Measurements from ENCODE around the gene CDKN2AIPNL. TPM values are rescaled to one million over a fixed set of nuclear protein-coding genes. Genes with fewer than 3 reads are reported as not detected.

CDKN2AIPNL gene
- total RNA-seq, 2 experiments from 2014 or later: 12.8 to 15.5 TPM

- no peak overlapping the region for H3K27ac Mint-ChIP-seq
- no peak overlapping the region for H3K4me3 ChIP-seq (ENCODE audit: low read length)
- no peak overlapping the region for H3K27ac ChIP-seq (ENCODE audit: low read depth in 1 of 2, low read length in 2 of 2)
- no peaks in the 10 kb centered on the region for H3K27me3 Mint-ChIP-seq
- H3K27me3 ChIP-seq (ENCODE audit: control insufficient read depth in 1 of 2, insufficient read depth in 2 of 2, low read length in 2 of 2): no peaks in the 10 kb centered on the region
- ChIA-PET POLR2A (interaction anchor here (0.7 to 1.8 kb wide), 2 partner anchors 47 to 242 kb away, joined by 3 to 4 read pairs; no protein-coding TSS in a partner anchor), CTCF (no interaction called here)
- no peak for TF ChIP-seq CTCF (IDR thresholded peaks at IDR 0.05)
- H3K9me3 ChIP-seq (ENCODE audit: control insufficient read depth in 1 of 2, insufficient read depth in 1 of 2, low read length in 2 of 2): no peaks in the 10 kb centered on the region
- no peaks in the 10 kb centered on the region for H3K4me1 Mint-ChIP-seq (ENCODE audit: low read depth)
- ATAC-seq (ENCODE audit: poor library complexity) (no peak), DNase-seq (no peak)
- intact Hi-C loops (cut with DNase I, micrococcal nuclease): loop anchor here in 1 of 2 experiments (10.0 kb wide), 2 partner anchors 114 to 194 kb away; partner anchors contain the start of gene PPP2CA
- no peak overlapping the region for H3K4me3 Mint-ChIP-seq
- H3K4me1 ChIP-seq (ENCODE audit: insufficient read depth, low read length): no peaks in the 10 kb centered on the region
- H3K36me3 Mint-ChIP-seq (ENCODE audit: low read depth): no peaks in the 10 kb centered on the region
- H3K36me3 ChIP-seq (ENCODE audit: insufficient read depth, low read length): no peaks in the 10 kb centered on the region
- H3K9me3 Mint-ChIP-seq: no peaks in the 10 kb centered on the region
These were observed 7.3 kb upstream of the CDKN2AIPNL start for GRCh38 chr5:134418958-134419357.

GRCh38 chr5:134417707-134418106, 6.0 kb upstream of the CDKN2AIPNL start:
- Histone ChIP-seq H3K27ac (ENCODE audit: low read depth in 1 of 2, low read length in 2 of 2) (no peak overlapping the region), H3K4me3 (ENCODE audit: low read length) (no peak overlapping the region), H3K36me3 (ENCODE audit: insufficient read depth, low read length) (no peaks in the 10 kb centered on the region), H3K4me1 (ENCODE audit: insufficient read depth, low read length) (peaks cover under 1% of the 10 kb centered on the region), H3K27me3 (ENCODE audit: control insufficient read depth in 1 of 2, insufficient read depth in 2 of 2, low read length in 2 of 2) (no peaks in the 10 kb centered on the region), H3K9me3 (ENCODE audit: control insufficient read depth in 1 of 2, insufficient read depth in 1 of 2, low read length in 2 of 2) (no peaks in the 10 kb centered on the region)
- Mint-ChIP-seq H3K4me3 (no peak overlapping the region), H3K36me3 (ENCODE audit: low read depth) (no peaks in the 10 kb centered on the region), H3K9me3 (no peaks in the 10 kb centered on the region), H3K27ac (no peak overlapping the region), H3K4me1 (ENCODE audit: low read depth) (peaks cover 6% of the 10 kb centered on the region), H3K27me3 (no peaks in the 10 kb centered on the region)
- POLR2A ChIA-PET: interaction anchor here (1.0 kb wide), 1 partner anchor 107 kb away, joined by 4 read pairs; the partner anchor contains the start of gene JADE2
- intact Hi-C loops (cut with DNase I, micrococcal nuclease): loop anchor here in 1 of 2 experiments (10.0 kb wide), 2 partner anchors 113 to 193 kb away; partner anchors contain the start of gene PPP2CA
- no peak for TF ChIP-seq CTCF (IDR thresholded peaks at IDR 0.05)
- no peak for ATAC-seq (ENCODE audit: poor library complexity)
- DNase-seq: no peak
- CTCF ChIA-PET: interaction anchor here (0.6 kb wide), 1 partner anchor 114 kb away, joined by 3 read pairs; no protein-coding TSS in a partner anchor

GRCh38 chr5:134413046-134413445, 1.4 kb upstream of the CDKN2AIPNL start:
- Histone ChIP-seq H3K36me3 (ENCODE audit: insufficient read depth, low read length) (no peaks in the 10 kb centered on the region), H3K9me3 (ENCODE audit: control insufficient read depth in 1 of 2, insufficient read depth in 1 of 2, low read length in 2 of 2) (no peaks in the 10 kb centered on the region), H3K27ac (ENCODE audit: low read depth in 1 of 2, low read length in 2 of 2) (no peak overlapping the region), H3K27me3 (ENCODE audit: control insufficient read depth in 1 of 2, insufficient read depth in 2 of 2, low read length in 2 of 2) (no peaks in the 10 kb centered on the region), H3K4me1 (ENCODE audit: insufficient read depth, low read length) (peaks cover 25% of the 10 kb centered on the region), H3K4me3 (ENCODE audit: low read length) (no peak overlapping the region)
- POLR2A ChIA-PET: interaction anchor here (0.7 to 9.5 kb wide), 3 partner anchors 115 to 174 kb away, joined by 3 to 164 read pairs (median 4); partner anchors contain the start of gene JADE2
- Mint-ChIP-seq H3K4me3 (peak overlapping the region; percentile 70), H3K4me1 (ENCODE audit: low read depth) (peaks cover 42% of the 10 kb centered on the region), H3K9me3 (no peaks in the 10 kb centered on the region), H3K36me3 (ENCODE audit: low read depth) (peaks cover 8% of the 10 kb centered on the region), H3K27ac (peak overlapping the region; percentile 42), H3K27me3 (no peaks in the 10 kb centered on the region)
- no peak for DNase-seq
- intact Hi-C loops (cut with DNase I, micrococcal nuclease): loop anchor here in 1 of 2 experiments (5.0 to 10.0 kb wide), 3 partner anchors 108 to 219 kb away; partner anchors contain the start of genes PPP2CA and SAR1B
- TF ChIP-seq CTCF (IDR thresholded peaks at IDR 0.05): no peak
- ATAC-seq (ENCODE audit: poor library complexity): no peak
- CTCF ChIA-PET: interaction anchor here (2.0 to 4.9 kb wide), 4 partner anchors 45 to 174 kb away, joined by 11 to 26 read pairs (median 19); no protein-coding TSS in a partner anchor
